OCI-LY7 (cell line): ENCODE data around the gene SPTBN2. TPM values are rescaled to one million over a fixed set of nuclear protein-coding genes. Genes with fewer than 3 reads are reported as not detected.

Experiments
- BruUV-seq: library from RNA; stranded (reverse); fragments of 400-500 nt; replicated peaks from 2 replicates; lab custom pipeline; 2021; lab: Mats Ljungman, UMichigan
- CTCF ChIA-PET: fragments of 300-600 bp; sonication (Branson Sonifier 250); formaldehyde crosslinking; loops from one replicate; lab custom pipeline; 2022; ENCODE audit warnings: antibody characterized with exemption; ENCODE audit not compliant: unreplicated experiment; lab: Charles Lee
- POLR2A ChIA-PET: fragments of 300-600 bp; sonication (Branson Sonifier 250); formaldehyde crosslinking; loops from one replicate; lab custom pipeline; 2022; ENCODE audit warnings: antibody characterized with exemption; lab: Charles Lee
- DNase-seq: peaks from one replicate; pipeline ENCODE4 v3.0.0-alpha.2; 2015; ENCODE audit warnings: low spot score
- H2AFZ ChIP-seq: fragments of 200-600 bp; sonication (generic), shearing (Covaris generic); 2 replicates; pipeline ENCODE4 v1.6.1; 2014; ENCODE audit warnings: mild to moderate bottlenecking, antibody characterized with exemption, low read length, moderate library complexity
- H3K27ac ChIP-seq: fragments of 200-600 bp; sonication (generic); 2 replicates; pipeline ENCODE4 v1.5.1; 2014; ENCODE audit warnings: mixed run types, low read depth, mild to moderate bottlenecking, moderate library complexity, low read length, inconsistent platforms; ENCODE audit not compliant: poor library complexity, severe bottlenecking
- H3K36me3 ChIP-seq: fragments of 200-600 bp; sonication (generic); 2 replicates; pipeline ENCODE4 v1.6.1; 2014; ENCODE audit warnings: mild to moderate bottlenecking, antibody characterized with exemption, low read length, moderate library complexity, mixed read lengths; ENCODE audit not compliant: insufficient read depth
- H3K4me1 ChIP-seq: fragments of 200-600 bp; sonication (generic); 2 replicates; pipeline ENCODE4 v1.5.1; 2014; ENCODE audit warnings: mild to moderate bottlenecking, low read length; ENCODE audit not compliant: insufficient read depth, poor library complexity, severe bottlenecking
- H3K4me2 ChIP-seq: fragments of 200-600 bp; sonication (generic); 2 replicates; pipeline ENCODE4 v1.6.1; 2014; ENCODE audit warnings: mild to moderate bottlenecking, low read length
- H3K4me3 ChIP-seq: fragments of 200-600 bp; sonication (generic); 2 replicates; pipeline ENCODE4 v1.5.1; 2014; ENCODE audit warnings: mild to moderate bottlenecking, low read depth, low read length; ENCODE audit not compliant: poor library complexity, severe bottlenecking
- H3K79me2 ChIP-seq: fragments of 200-600 bp; sonication (generic); 2 replicates; pipeline ENCODE4 v1.6.1; 2016; ENCODE audit warnings: low read depth, mild to moderate bottlenecking, low read length, moderate library complexity, mixed read lengths; ENCODE audit not compliant: insufficient read depth
- H3K9me2 ChIP-seq: fragments of 200-600 bp; sonication (generic); 2 replicates; pipeline ENCODE4 v1.6.1; 2016; ENCODE audit warnings: mild to moderate bottlenecking, low read length, mixed read lengths; ENCODE audit not compliant: insufficient read depth
- H3K9me3 ChIP-seq: fragments of 200-600 bp; sonication (generic); 2 replicates; pipeline ENCODE4 v1.6.1; 2014; ENCODE audit warnings: mild to moderate bottlenecking, mixed run types, low read length, mixed read lengths
- H4K20me1 ChIP-seq: fragments of 200-600 bp; sonication (generic); 2 replicates; pipeline ENCODE4 v1.6.1; 2014; ENCODE audit warnings: mild to moderate bottlenecking, antibody characterized with exemption, low read length, moderate library complexity, mixed read lengths; ENCODE audit not compliant: insufficient read depth
- EZH2phosphoT487 ChIP-seq: fragments of 200-600 bp; sonication (generic); IDR thresholded peaks from 2 replicates; pipeline ENCODE4 v1.6.1; 2018; ENCODE audit warnings: low read depth, borderline replicate concordance, mild to moderate bottlenecking, mixed run types, antibody characterized with exemption, low read length, moderate library complexity, mixed read lengths
- intact Hi-C: fragments of 100-400 bp; cut with micrococcal nuclease; formaldehyde crosslinking; loops from one replicate; pipeline ENCODE4 v1.10.0; 2022; ENCODE audit not compliant: unreplicated experiment
- total RNA-seq, 2 experiments: library from RNA; depleted of rRNA in 1 of 2; stranded (reverse); fragments of >200 nt in 1 of 2; shearing (Covaris generic) in 1 of 2; gene quantifications; 2 replicates each; pipeline ENCODE4 v1.2.3, GENCODE V29; 2014 to 2022
- TF ChIP-seq, protein P1 (sequence below): fragments of 200-600 bp; sonication (generic); conservative IDR thresholded peaks from 2 replicates; pipeline ENCODE4 v1.5.1; 2014; ENCODE audit warnings: mild to moderate bottlenecking, antibody characterized with exemption, low read length, moderate library complexity, mixed read lengths

The SPTBN2 gene
- total RNA-seq, 2 experiments from 2014 or later: 16.2 to 25.2 TPM

GRCh38 chr11:66729447-66729846 is 431 bp upstream of the SPTBN2 start:
- Histone ChIP-seq H3K9me3 (no peaks in the 10 kb centered on the region), H3K9me2 (no peaks in the 10 kb centered on the region), H2AFZ (no peak overlapping the region), H3K27ac (no peak overlapping the region), H3K36me3 (no peaks in the 10 kb centered on the region), H3K4me3 (no peak overlapping the region), H4K20me1 (no peaks in the 10 kb centered on the region), H3K4me2 (peak overlapping the region; percentile 68; the same call in 1 of the 2 replicates), H3K79me2 (no peaks in the 10 kb centered on the region), H3K4me1 (peaks cover 35% of the 10 kb centered on the region)
- TF ChIP-seq EZH2phosphoT487: no peak
- TF ChIP-seq, protein P1, sequence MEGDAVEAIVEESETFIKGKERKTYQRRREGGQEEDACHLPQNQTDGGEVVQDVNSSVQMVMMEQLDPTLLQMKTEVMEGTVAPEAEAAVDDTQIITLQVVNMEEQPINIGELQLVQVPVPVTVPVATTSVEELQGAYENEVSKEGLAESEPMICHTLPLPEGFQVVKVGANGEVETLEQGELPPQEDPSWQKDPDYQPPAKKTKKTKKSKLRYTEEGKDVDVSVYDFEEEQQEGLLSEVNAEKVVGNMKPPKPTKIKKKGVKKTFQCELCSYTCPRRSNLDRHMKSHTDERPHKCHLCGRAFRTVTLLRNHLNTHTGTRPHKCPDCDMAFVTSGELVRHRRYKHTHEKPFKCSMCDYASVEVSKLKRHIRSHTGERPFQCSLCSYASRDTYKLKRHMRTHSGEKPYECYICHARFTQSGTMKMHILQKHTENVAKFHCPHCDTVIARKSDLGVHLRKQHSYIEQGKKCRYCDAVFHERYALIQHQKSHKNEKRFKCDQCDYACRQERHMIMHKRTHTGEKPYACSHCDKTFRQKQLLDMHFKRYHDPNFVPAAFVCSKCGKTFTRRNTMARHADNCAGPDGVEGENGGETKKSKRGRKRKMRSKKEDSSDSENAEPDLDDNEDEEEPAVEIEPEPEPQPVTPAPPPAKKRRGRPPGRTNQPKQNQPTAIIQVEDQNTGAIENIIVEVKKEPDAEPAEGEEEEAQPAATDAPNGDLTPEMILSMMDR: no peak
- intact Hi-C loops: no loop called here
- ChIA-PET POLR2A (interaction anchor here (1.1 kb wide), 1 partner anchor 10 kb away, joined by 4 read pairs; no protein-coding TSS in a partner anchor), CTCF (interaction anchor here (0.5 kb wide), 1 partner anchor 94 kb away, joined by 3 read pairs; no protein-coding TSS in a partner anchor)
- no peak for DNase-seq
- no TSS peak for BruUV-seq

DNA sequence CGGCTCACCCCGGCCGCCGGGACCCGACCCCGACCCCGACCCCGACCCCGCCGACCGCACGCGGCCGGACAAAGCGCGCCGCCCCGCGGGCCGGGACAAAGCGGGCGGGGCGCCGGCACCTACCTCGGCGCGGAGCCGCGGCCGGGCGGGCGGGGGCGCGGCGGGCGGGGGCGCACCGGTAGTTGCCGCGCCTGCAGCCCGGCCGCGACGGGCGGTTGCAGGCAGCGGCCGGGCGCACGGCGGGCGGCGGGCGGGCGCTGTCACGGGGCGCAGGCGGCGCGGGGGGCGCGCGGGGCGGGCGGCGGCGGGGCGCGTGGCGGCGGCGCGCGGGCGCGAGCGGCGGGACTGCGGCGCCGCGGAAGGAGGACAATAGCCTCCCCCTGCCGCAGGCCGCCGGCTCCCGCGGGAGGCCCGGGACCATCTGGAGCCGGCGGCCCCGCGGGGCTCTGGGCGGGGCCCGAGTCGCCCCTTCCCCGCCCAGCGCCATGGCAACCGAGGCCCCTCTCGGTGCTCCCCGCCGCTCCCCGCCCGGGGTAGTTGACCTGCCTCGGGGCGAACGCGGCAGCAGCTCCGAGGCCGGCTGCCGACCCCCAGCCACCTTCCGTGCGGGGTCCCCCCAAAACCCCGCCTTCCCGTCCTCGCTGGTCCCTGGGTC is 851 bp downstream of the SPTBN2 start:
- DNase-seq: peak; percentile 49
- no peaks in the 10 kb centered on the region for H3K36me3 ChIP-seq
- CTCF ChIA-PET: no interaction called here
- peak overlapping the region; percentile 69 for H3K4me3 ChIP-seq
- H3K4me2 ChIP-seq: peak overlapping the region; percentile 90
- no peaks in the 10 kb centered on the region for H3K9me2 ChIP-seq
- no peak overlapping the region for H3K27ac ChIP-seq
- no peaks in the 10 kb centered on the region for H3K79me2 ChIP-seq
- no peaks in the 10 kb centered on the region for H4K20me1 ChIP-seq
- no TSS peak for BruUV-seq
- no peaks in the 10 kb centered on the region for H3K9me3 ChIP-seq
- H2AFZ ChIP-seq: peak overlapping the region; percentile 56
- intact Hi-C loops: no loop called here
- POLR2A ChIA-PET: interaction anchor here (0.6 kb wide), 1 partner anchor 41 kb away, joined by 3 read pairs; no protein-coding TSS in a partner anchor
- no peak for TF ChIP-seq EZH2phosphoT487
- TF ChIP-seq, protein P1: no peak
- peaks cover 37% of the 10 kb centered on the region for H3K4me1 ChIP-seq
